H1 (cell line): ENCODE measurements around the gene BASP1. TPM values are rescaled to one million over a fixed set of nuclear protein-coding genes. Genes with fewer than 3 reads are reported as not detected.

Experiments used
- CTCF ChIA-PET: fragments of 300-600 bp; sonication (Branson Sonifier 250); formaldehyde crosslinking; loops from one replicate; lab custom pipeline; 2021; ENCODE audit not compliant: partially characterized antibody; lab: Charles Lee
- POLR2A ChIA-PET: fragments of 300-600 bp; sonication (Branson Sonifier 250); formaldehyde crosslinking; loops from one replicate; lab custom pipeline; 2021; ENCODE audit warnings: inconsistent platforms; ENCODE audit not compliant: partially characterized antibody; lab: Charles Lee
- DNase-seq, 2 experiments: peaks; one replicate each; pipeline versions ENCODE4 v3.0.0 to v3.0.0-alpha.2; 2010 to 2022; ENCODE audit warnings: low spot score in 2 of 2, low read depth in 1 of 2, mixed read lengths in 1 of 2
- FAIRE-seq: peaks from 2 replicates; lab custom pipeline; 2011; peaks lifted over from hg19 to GRCh38; lab: Jason Lieb, UNC
- H2AFZ ChIP-seq: 2 replicates; pipeline ENCODE4 v1.8.1; 2012; ENCODE audit warnings: low read length, inconsistent platforms
- H2AK5ac ChIP-seq: 2 replicates; pipeline ENCODE4 v1.6.1; 2013; ENCODE audit warnings: low read depth, low read length
- H2BK120ac ChIP-seq: replicated peaks from 2 replicates; pipeline ENCODE3; 2013; ENCODE audit warnings: low read depth, low read length, inconsistent platforms
- H2BK12ac ChIP-seq: 2 replicates; pipeline ENCODE4 v1.6.1; 2013; ENCODE audit warnings: low read depth, low read length
- H2BK15ac ChIP-seq: 2 replicates; pipeline ENCODE4 v1.6.1; 2013; ENCODE audit warnings: low read length
- H2BK20ac ChIP-seq: 2 replicates; pipeline ENCODE4 v1.6.1; 2013; ENCODE audit warnings: low read length
- H2BK5ac ChIP-seq: 2 replicates; pipeline ENCODE4 v1.6.1; 2013; ENCODE audit warnings: low read depth, low read length
- H3K14ac ChIP-seq: 2 replicates; pipeline ENCODE4 v1.6.1; 2013; ENCODE audit warnings: inconsistent platforms; ENCODE audit not compliant: insufficient read length
- H3K18ac ChIP-seq: 2 replicates; pipeline ENCODE4 v1.6.1; 2013; ENCODE audit warnings: low read length; ENCODE audit errors: extremely low read depth
- H3K23ac ChIP-seq: 2 replicates; pipeline ENCODE4 v1.6.1; 2013; ENCODE audit warnings: inconsistent platforms; ENCODE audit not compliant: insufficient read length
- H3K23me2 ChIP-seq: 2 replicates; pipeline ENCODE4 v1.6.1; 2013; ENCODE audit warnings: low read depth, low read length
- H3K27ac ChIP-seq: 2 replicates; pipeline ENCODE4 v1.6.1; 2011; ENCODE audit warnings: low read depth, low read length, inconsistent platforms
- H3K27me3 ChIP-seq, 4 experiments: replicated peaks in 1 of 4; 1 replicate in 1 of 4; 2 replicates in 3 of 4; pipeline versions ENCODE4 v1.6.1 to v1.8.1; 2011 to 2013; ENCODE audit warnings: low read length in 3 of 4, mild to moderate bottlenecking in 3 of 4, inconsistent platforms in 2 of 4, mixed read lengths in 2 of 4, moderate library complexity in 1 of 4; ENCODE audit not compliant: control insufficient read depth in 3 of 4, insufficient read depth in 3 of 4; ENCODE audit errors: extremely low read depth in 1 of 4
- H3K36me3 ChIP-seq, 4 experiments: 2 replicates each; pipeline versions ENCODE4 v1.6.1 to v1.8.1; 2011 to 2013; ENCODE audit warnings: mild to moderate bottlenecking in 4 of 4, low read length in 3 of 4, moderate library complexity in 2 of 4, control low read depth in 1 of 4, inconsistent platforms in 1 of 4; ENCODE audit not compliant: insufficient read depth in 4 of 4, control insufficient read depth in 2 of 4
- H3K4ac ChIP-seq: replicated peaks from 2 replicates; pipeline ENCODE3; 2013; ENCODE audit warnings: low read length, low read depth, mixed read lengths, inconsistent platforms; ENCODE audit not compliant: insufficient read length
- H3K4me1 ChIP-seq, 4 experiments: replicated peaks in 1 of 4; 1 replicate in 1 of 4; 2 replicates in 3 of 4; pipeline versions ENCODE4 v1.6.1 to v1.8.1; 2011 to 2013; ENCODE audit warnings: low read length in 3 of 4, inconsistent platforms in 2 of 4, mixed read lengths in 1 of 4; ENCODE audit not compliant: insufficient read depth in 4 of 4, control insufficient read depth in 3 of 4
- H3K4me2 ChIP-seq, 2 experiments: 2 replicates each; pipeline versions ENCODE4 v1.6.1 to v1.8.1; 2011 to 2013; ENCODE audit warnings: low read depth in 2 of 2, low read length in 2 of 2, control low read depth in 1 of 2, inconsistent platforms in 1 of 2, mild to moderate bottlenecking in 1 of 2; ENCODE audit not compliant: insufficient read depth in 1 of 2
- H3K4me3 ChIP-seq, 4 experiments: fragments of 200-600, 300-600 bp in 1 of 4; sonication (generic), shearing (Covaris generic), sonication (Bioruptor Twin) in 1 of 4; 2 replicates each; pipeline versions ENCODE4 v1.5.1 to v1.8.1; 2011 to 2016; ENCODE audit warnings: low read length in 4 of 4, low read depth in 3 of 4, control low read depth in 2 of 4, inconsistent platforms in 2 of 4, mild to moderate bottlenecking in 2 of 4, mixed read lengths in 1 of 4, moderate library complexity in 1 of 4; ENCODE audit not compliant: insufficient read depth in 2 of 4; ENCODE audit errors: extremely low read depth in 1 of 4
- H3K56ac ChIP-seq: replicated peaks from 2 replicates; pipeline ENCODE3; 2013; ENCODE audit warnings: low read depth, mild to moderate bottlenecking, mixed read lengths, low read length, inconsistent platforms; ENCODE audit not compliant: insufficient read length
- H3K79me1 ChIP-seq: 2 replicates; pipeline ENCODE4 v1.6.1; 2013; ENCODE audit warnings: low read depth, low read length, control low read depth
- H3K79me2 ChIP-seq, 2 experiments: 2 replicates each; pipeline versions ENCODE4 v1.6.1 to v1.8.1; 2012 to 2013; ENCODE audit warnings: low read length in 2 of 2, mild to moderate bottlenecking in 2 of 2, inconsistent platforms in 1 of 2; ENCODE audit not compliant: insufficient read depth in 2 of 2, control insufficient read depth in 1 of 2
- H3K9ac ChIP-seq, 4 experiments: replicated peaks in 1 of 4; 1 replicate in 1 of 4; 2 replicates in 3 of 4; pipeline versions ENCODE4 v1.6.1 to v1.8.1; 2011 to 2013; ENCODE audit warnings: low read depth in 3 of 4, low read length in 3 of 4, control low read depth in 2 of 4, mild to moderate bottlenecking in 2 of 4, moderate library complexity in 2 of 4, inconsistent platforms in 1 of 4; ENCODE audit errors: extremely low read depth in 1 of 4
- H3K9me3 ChIP-seq, 2 experiments: 2 replicates each; pipeline versions ENCODE4 v1.6.1 to v1.8.1; 2012 to 2013; ENCODE audit warnings: mild to moderate bottlenecking in 2 of 2, moderate library complexity in 2 of 2, control low read depth in 1 of 2, inconsistent platforms in 1 of 2, low read depth in 1 of 2, low read length in 1 of 2, mixed read lengths in 1 of 2; ENCODE audit not compliant: insufficient read depth in 2 of 2
- H4K20me1 ChIP-seq, 2 experiments: replicated peaks in 1 of 2; 2 replicates each; pipeline versions ENCODE3 to v1.8.1; 2011 to 2013; ENCODE audit warnings: inconsistent platforms in 2 of 2, low read length in 2 of 2, mild to moderate bottlenecking in 1 of 2; ENCODE audit not compliant: insufficient read depth in 2 of 2, control insufficient read depth in 1 of 2
- H4K5ac ChIP-seq: 2 replicates; pipeline ENCODE4 v1.6.1; 2013; ENCODE audit warnings: low read length, low read depth, mixed read lengths, inconsistent platforms; ENCODE audit not compliant: insufficient read length
- H4K8ac ChIP-seq: 2 replicates; pipeline ENCODE4 v1.8.0; 2013; ENCODE audit warnings: mild to moderate bottlenecking, moderate library complexity, low read length, inconsistent platforms; ENCODE audit not compliant: insufficient read depth; ENCODE audit errors: extremely low read depth
- H4K91ac ChIP-seq: replicated peaks from 2 replicates; pipeline ENCODE3; 2013; ENCODE audit warnings: low read length, mixed read lengths, inconsistent platforms; ENCODE audit not compliant: insufficient read length
- POLR2A ChIP-seq, 2 experiments: IDR thresholded peaks; 1 replicate in 1 of 2; 2 replicates in 1 of 2; pipeline ENCODE4 v1.6.1; 2011; ENCODE audit warnings: low read depth in 2 of 2, low read length in 2 of 2, mild to moderate bottlenecking in 2 of 2; ENCODE audit errors: control extremely low read depth in 1 of 2
- SP4 ChIP-seq: IDR thresholded peaks from 2 replicates; pipeline ENCODE4 v1.6.1; 2012; ENCODE audit warnings: low read length, inconsistent platforms
- WGBS, 2 experiments: shearing (Covaris generic) in 1 of 2; methylation state at CpG; one replicate each; pipeline versions ENCODE4 v1.1.6 to v1.1.7; 2013 to 2015; ENCODE audit warnings: low lambda C conversion rate in 2 of 2, mixed read lengths in 2 of 2, inconsistent platforms in 1 of 2, low coverage in 1 of 2, missing lambda C conversion rate in 1 of 2; ENCODE audit not compliant: insufficient replicate concordance in 2 of 2, insufficient coverage in 1 of 2, insufficient read length in 1 of 2; ENCODE audit errors: extremely low coverage in 1 of 2, missing lambda C conversion rate in 1 of 2; 5-methylcytosine and 5-hydroxymethylcytosine counted together
- polyA plus RNA-seq, 7 experiments: library from polyadenylated mRNA; depleted of rRNA in 3 of 7; stranded (reverse) in 5 of 7; unstranded in 2 of 7; fragments of >200 nt in 5 of 7; fragments of 200-250 nt in 2 of 7; gene quantifications; 1 replicate in 5 of 7; 2 replicates in 1 of 7; 4 replicates in 1 of 7; pipeline versions ENCODE4 v1.2.1 to v1.2.3, GENCODE V29; 2011 to 2013; ENCODE audit warnings: missing spikeins in 2 of 7, mixed read lengths in 2 of 7
- total RNA-seq: library from RNA; stranded (reverse); fragmentation: NEBNext Ultra II Directional; extraction: Animal tissue kit (Norgen Biotek cat#: 25700); gene quantifications from 2 replicates; pipeline ENCODE4 v1.2.1, GENCODE V29; 2021
- TF ChIP-seq, protein P1 (sequence below): IDR thresholded peaks from 2 replicates; pipeline ENCODE4 v1.6.1; 2011; ENCODE audit warnings: low read length, improper control_type of control experiment

The BASP1 gene
- total and polyA plus RNA-seq, 2 of the 8 experiments (the other 6 are each of a cell fraction or from before 2014, with no cell fraction given) = 95.2 to 104 TPM

DNA sequence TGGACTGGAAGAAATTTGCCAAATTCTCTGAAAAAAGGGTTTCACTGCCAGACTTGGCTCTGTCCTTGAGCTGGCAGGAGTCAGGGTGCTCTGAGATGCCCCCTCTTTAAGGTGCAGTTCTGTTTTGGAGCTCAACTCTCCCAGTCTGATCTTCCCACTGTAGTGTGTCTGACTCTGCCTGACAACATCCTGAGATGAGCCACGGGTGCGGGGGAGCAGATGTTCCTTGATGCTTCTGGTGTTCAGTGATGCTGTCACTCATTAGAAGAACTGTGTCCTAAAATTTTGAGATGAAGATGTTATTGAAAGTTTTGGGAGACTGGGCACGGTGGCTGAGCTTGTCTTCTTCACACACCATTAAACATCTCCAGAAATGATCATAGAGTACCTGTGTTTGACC, 78.2 kb downstream of the BASP1 start:
- Histone ChIP-seq H3K79me1 (no peaks in the 10 kb centered on the region), H2AK5ac (no peak overlapping the region), H4K20me1 (no peaks in the 10 kb centered on the region), H2BK20ac (no peak overlapping the region), H2BK15ac (no peak overlapping the region), H3K23ac (no peak overlapping the region), H2BK12ac (no peak overlapping the region), H3K18ac (no peak overlapping the region), H3K56ac (no peak overlapping the region), H3K27ac (no peak overlapping the region), H4K91ac (no peak overlapping the region), H2BK5ac (no peak overlapping the region), H3K9ac (no peak overlapping the region), H4K8ac (no peak overlapping the region), H3K9me3 (no peaks in the 10 kb centered on the region), H3K4me1 (no peaks in the 10 kb centered on the region), H3K14ac (no peak overlapping the region), H3K79me2 (no peaks in the 10 kb centered on the region), H3K4ac (no peak overlapping the region), H3K23me2 (no peaks in the 10 kb centered on the region), H3K4me2 (no peak overlapping the region), H3K4me3 (no peak overlapping the region), H4K5ac (no peak overlapping the region), H2AFZ (no peak overlapping the region), H3K36me3 (no peaks in the 10 kb centered on the region), H2BK120ac (no peak overlapping the region), H3K27me3 (no peaks in the 10 kb centered on the region)
- CTCF ChIA-PET = no interaction called here
- FAIRE-seq = no peak
- POLR2A ChIA-PET = no interaction called here
- 94% methylated on average over 3 of the region's 3 CpGs; no CpG with 5 or more reads in 1 of the 2 experiments for WGBS, 2 experiments
- TF ChIP-seq, protein P1, sequence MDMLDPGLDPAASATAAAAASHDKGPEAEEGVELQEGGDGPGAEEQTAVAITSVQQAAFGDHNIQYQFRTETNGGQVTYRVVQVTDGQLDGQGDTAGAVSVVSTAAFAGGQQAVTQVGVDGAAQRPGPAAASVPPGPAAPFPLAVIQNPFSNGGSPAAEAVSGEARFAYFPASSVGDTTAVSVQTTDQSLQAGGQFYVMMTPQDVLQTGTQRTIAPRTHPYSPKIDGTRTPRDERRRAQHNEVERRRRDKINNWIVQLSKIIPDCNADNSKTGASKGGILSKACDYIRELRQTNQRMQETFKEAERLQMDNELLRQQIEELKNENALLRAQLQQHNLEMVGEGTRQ = no peak
- TF ChIP-seq SP4 (no peak), POLR2A (IDR thresholded peaks at IDR 0.05; ENCODE audit: control extremely low read depth in 1 of 2, low read depth in 2 of 2, low read length in 2 of 2) (no peak)
- DNase-seq = no peak
